M059J (cell line): ENCODE data around the gene ARSI. TPM values are rescaled to one million over a fixed set of nuclear protein-coding genes. Genes with fewer than 3 reads are reported as not detected.

Experiments
- DNase-seq: peaks from one replicate; pipeline ENCODE4 v3.0.0-alpha.2; 2012; ENCODE audit warnings: low read depth
- total RNA-seq: library from RNA; depleted of rRNA; stranded (reverse); fragments of >200 nt; shearing (Covaris generic); gene quantifications from 2 replicates; pipeline ENCODE4 v1.2.3, GENCODE V29; 2014; rRNA removed

Gene ARSI
- total RNA-seq: 32.7 and 51.2 TPM in 2 replicates

- DNase-seq: peak; percentile 73
Observed at GRCh38 chr5:150302301-150303069, at the start of gene ARSI. TSS of gene ARSI (minus strand) at chr5:150302905. CDS start at chr5:150302373, 532 bp downstream.

- DNase-seq: peak; percentile 86
Observed at GRCh38 chr5:150350524-150351344, 48.0 kb upstream of the ARSI start.

GRCh38 chr5:150349681-150350275 is 47.1 kb upstream of the ARSI start:
- no peak for DNase-seq

GRCh38 chr5:150347451-150347850 is 44.7 kb upstream of the ARSI start:
- no peak for DNase-seq

GRCh38 chr5:150347003-150347402 is 44.3 kb upstream of the ARSI start:
- no peak for DNase-seq

- DNase-seq: no peak
Observed at GRCh38 chr5:150346592-150346991, 43.9 kb upstream of the ARSI start.

- no peak for DNase-seq
Observed at GRCh38 chr5:150345716-150346115, 43.0 kb upstream of the ARSI start.

- no peak for DNase-seq
Observed at GRCh38 chr5:150343994-150344631, 41.4 kb upstream of the ARSI start.

- DNase-seq: peak; percentile 83
Observed at GRCh38 chr5:150342583-150342982, 39.9 kb upstream of the ARSI start.

GRCh38 chr5:150341989-150342388 is 39.3 kb upstream of the ARSI start:
- no peak for DNase-seq

GRCh38 chr5:150341331-150341730 is 38.6 kb upstream of the ARSI start:
- no peak for DNase-seq

- no peak for DNase-seq
Observed at GRCh38 chr5:150340614-150341255, 38.0 kb upstream of the ARSI start.

GRCh38 chr5:150339841-150340240 is 37.1 kb upstream of the ARSI start:
- DNase-seq: no peak

GRCh38 chr5:150339165-150339564 is 36.5 kb upstream of the ARSI start:
- no peak for DNase-seq

- DNase-seq: no peak
Observed at GRCh38 chr5:150338546-150338945, 35.8 kb upstream of the ARSI start.

GRCh38 chr5:150335778-150336177 is 33.1 kb upstream of the ARSI start:
- no peak for DNase-seq

- no peak for DNase-seq
Observed at GRCh38 chr5:150333400-150333799, 30.7 kb upstream of the ARSI start.

GRCh38 chr5:150329881-150330876 is 27.5 kb upstream of the ARSI start:
- no peak for DNase-seq

GRCh38 chr5:150329038-150329437 is 26.3 kb upstream of the ARSI start:
- DNase-seq: no peak

- DNase-seq: no peak
Observed at GRCh38 chr5:150328515-150328914, 25.8 kb upstream of the ARSI start.
